GM12891 (cell line): Measurements from ENCODE around the gene GDF7.

Experiments
- POLR2A ChIP-seq: IDR thresholded peaks from 2 replicates; pipeline ENCODE4 v1.6.1; 2011; ENCODE audit warnings: low read depth, low read length, control low read depth
- POLR2AphosphoS5 ChIP-seq: IDR thresholded peaks from 2 replicates; pipeline ENCODE4 v1.6.1; 2011; ENCODE audit warnings: low read depth, low read length, control low read depth

- no peak for TF ChIP-seq POLR2AphosphoS5
- TF ChIP-seq POLR2A: no peak
Measured at GRCh38 chr2:20649976-20650375, 17.0 kb upstream of the GDF7 start.
